GM19467 (cell line): ENCODE measurements around the gene COMMD6.
"Not testable (repeated sequence)": the region's sequence is repeated elsewhere in the genome, so short reads cannot be mapped to it uniquely, and the experiment has no call there.

ENCODE experiments used
- ATAC-seq: cut with Tn5 transposase; IDR thresholded peaks from one replicate; pipeline ENCODE4 v1.9.1; 2021; ENCODE audit warnings: mild to moderate bottlenecking, moderate library complexity; ENCODE audit not compliant: unreplicated experiment

The COMMD6 gene

GRCh38 chr13:75537401-75538365, at the start of gene COMMD6:
COMMD6 (minus strand) TSS chr13:75537841; CDS start chr13:75537805, 36 bp downstream.
- ATAC-seq: peak; percentile 99

DNA sequence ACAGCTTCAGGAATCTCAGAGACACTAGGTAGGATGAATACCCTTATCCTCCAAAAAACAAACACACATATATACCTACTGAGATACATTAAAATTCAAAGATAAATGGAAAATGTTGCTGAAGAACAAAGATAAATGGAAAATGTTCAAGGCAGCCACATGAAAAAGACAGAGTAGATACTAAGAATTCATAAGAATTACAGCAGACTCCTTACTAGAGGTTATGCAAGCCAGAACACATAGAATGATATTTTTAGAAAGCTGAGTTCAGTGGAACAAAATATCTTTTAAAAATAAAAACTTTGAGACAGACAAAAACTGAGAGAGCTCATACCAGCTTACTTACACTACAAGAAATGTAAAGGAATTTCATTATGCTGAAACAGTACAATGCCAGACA, 47.5 kb upstream of the COMMD6 start:
- no peak for ATAC-seq

DNA sequence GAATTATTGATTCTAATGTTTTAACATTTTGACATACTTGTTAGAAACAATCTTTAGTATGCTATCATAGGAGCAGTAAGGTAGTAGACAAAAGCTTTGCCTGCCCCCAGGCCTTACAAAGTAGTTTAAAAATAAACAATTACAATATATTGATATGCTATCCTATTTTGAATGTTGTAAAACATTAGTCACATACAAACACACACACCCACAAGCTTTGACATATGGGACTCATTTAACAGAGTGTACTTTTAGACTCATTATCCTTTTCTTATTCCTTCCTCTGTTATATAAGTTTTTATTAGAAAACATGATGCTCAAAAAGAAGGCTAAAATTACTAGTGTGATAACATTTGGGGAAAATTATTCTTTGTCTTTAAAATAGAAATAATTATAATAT, 45.5 kb upstream of the COMMD6 start:
- ATAC-seq: no peak

- no peak for ATAC-seq
Measured at GRCh38 chr13:75581874-75582640, 44.4 kb upstream of the COMMD6 start.

DNA sequence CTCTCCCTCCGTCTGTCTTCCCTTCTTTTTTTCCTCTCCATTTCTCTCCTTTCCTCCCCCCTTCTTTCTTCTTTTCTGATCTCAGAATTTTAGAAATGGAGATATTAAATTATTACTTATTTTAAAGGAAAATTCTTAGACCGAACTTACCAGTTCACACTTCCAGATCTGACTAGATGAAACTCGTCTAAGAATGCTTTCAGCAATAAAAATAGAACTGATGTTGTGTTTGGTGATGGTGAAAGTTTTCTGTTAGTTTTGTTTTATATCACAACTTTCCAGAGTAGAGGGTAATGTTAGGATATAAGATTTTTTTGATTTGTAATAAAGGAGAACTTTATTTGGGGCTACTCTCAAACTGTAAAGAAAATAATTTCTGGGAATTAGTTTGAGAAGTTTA, 41.9 kb upstream of the COMMD6 start:
- no peak for ATAC-seq

GRCh38 chr13:75569576-75569975, 31.9 kb upstream of the COMMD6 start:
- no peak for ATAC-seq

- ATAC-seq: no peak
Measured at GRCh38 chr13:75566658-75567057, 29.0 kb upstream of the COMMD6 start.

DNA sequence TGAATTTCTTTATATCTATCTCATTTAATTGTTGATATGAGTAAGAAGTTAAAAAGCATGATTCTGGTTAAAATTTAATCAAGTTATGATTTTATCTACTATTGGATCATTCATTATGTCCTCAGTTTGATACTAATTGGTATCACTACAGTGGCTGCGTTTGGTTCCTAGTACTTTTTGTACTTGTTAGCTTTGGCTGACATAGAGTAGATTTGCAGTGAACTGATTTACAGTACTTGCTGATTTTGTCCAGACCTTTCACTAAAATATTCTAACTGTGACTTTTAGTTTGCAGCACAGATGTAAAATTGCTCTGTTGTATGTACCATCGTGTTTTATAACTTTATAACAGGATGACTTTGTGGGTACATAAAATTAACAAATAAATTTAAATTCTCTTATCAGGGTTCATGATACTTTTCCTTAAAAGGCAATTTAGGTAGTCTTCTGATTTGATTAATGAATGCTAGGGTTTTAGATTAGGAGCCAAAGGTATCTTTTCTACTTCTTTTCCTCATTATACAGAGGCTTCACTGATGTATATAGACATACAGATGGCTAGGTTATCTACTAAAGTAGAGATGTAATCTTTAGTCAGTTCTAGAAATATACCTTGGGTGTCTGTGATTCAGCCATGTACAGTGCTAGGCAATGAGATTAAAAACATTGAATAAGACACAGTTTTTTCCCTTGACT, 20.7 kb upstream of the COMMD6 start:
- no peak for ATAC-seq

- no peak for ATAC-seq
Measured at GRCh38 chr13:75556961-75557360, 19.3 kb upstream of the COMMD6 start.

GRCh38 chr13:75555836-75556235, 18.2 kb upstream of the COMMD6 start:
- ATAC-seq: no peak

- ATAC-seq: no peak
Measured at GRCh38 chr13:75554981-75555380, 17.3 kb upstream of the COMMD6 start.

DNA sequence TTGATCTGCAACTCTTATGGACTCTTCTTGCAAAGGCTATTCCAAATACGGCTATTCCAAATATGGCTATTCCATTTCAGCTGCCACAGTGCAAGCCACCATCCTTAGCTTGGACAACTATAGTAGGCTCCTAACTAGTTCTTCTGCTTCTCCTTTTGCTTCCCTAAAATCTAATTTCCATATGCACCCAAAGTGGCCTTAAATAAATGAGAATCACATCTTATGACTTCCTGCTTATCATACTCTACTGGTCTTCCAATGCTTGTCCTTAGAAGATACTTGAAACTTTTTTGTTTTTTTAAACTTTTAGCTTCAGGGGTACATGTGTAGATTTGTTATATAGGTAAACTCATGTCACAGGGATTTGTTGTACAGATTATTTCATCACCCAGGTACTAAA, 16.8 kb upstream of the COMMD6 start:
- ATAC-seq: no peak

DNA sequence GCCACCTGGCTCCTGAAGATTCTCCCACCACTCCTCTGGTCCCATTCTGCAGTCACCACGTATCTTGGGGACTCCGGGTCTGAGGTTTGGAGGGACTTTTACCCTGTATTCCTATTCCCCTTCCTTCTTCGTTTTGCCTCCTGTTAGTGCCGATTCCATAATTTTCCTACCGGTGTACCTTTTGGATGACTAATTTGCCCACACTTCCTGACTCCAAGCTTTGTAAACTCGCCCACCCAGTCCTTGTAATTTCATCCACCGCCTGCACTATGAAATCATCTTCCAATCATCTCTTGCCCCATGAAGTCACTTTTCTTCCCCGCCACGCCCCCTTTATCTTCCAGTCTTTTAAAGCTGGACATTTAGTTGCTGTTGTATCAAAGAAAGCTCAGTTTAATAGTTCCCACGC, 12.5 kb upstream of the COMMD6 start:
- ATAC-seq: peak; percentile 2

GRCh38 chr13:75549262-75550158, 11.9 kb upstream of the COMMD6 start, which contains the start of gene UCHL3:
UCHL3 (plus strand) TSS chr13:75549791; CDS start chr13:75549821, 30 bp downstream.
- peak; percentile 98 for ATAC-seq

GRCh38 chr13:75547917-75548316, 10.3 kb upstream of the COMMD6 start:
- ATAC-seq: no peak

GRCh38 chr13:75545386-75545785, 7.7 kb upstream of the COMMD6 start:
- not testable (repeated sequence) for ATAC-seq

DNA sequence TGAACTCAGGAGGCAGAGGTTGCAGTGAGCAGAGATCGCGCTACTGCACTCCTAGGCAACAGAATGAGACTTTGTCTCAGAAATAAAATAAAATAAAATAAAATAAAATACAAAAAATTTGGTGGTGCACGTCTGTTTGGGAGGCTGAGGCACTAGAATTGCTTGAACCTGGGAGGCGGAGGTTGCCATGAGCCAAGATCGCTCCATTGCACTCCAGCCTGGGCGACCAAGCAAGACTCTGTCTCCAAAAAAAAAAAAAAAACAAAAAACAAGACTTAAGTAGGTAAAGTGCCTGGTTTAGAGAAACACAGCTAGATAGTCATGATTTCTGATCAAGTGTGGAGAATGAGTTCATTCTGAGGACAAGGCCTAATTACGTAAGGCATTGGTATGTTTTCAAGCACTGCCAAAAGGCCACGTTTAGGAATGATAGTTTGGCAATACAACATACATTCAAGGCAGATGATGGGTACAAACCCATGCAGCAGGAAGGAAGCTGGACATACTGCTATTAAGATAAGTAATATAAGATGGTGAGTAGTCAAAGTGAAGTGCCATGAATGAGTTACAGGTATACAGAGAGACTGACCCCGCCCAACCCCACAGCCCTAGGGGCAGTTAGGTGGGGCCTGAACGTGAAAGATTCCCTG, 7.2 kb upstream of the COMMD6 start:
- no peak for ATAC-seq

GRCh38 chr13:75541961-75542360, 4.3 kb upstream of the COMMD6 start:
- no peak for ATAC-seq

GRCh38 chr13:75541287-75541686, 3.6 kb upstream of the COMMD6 start:
- ATAC-seq: no peak

DNA sequence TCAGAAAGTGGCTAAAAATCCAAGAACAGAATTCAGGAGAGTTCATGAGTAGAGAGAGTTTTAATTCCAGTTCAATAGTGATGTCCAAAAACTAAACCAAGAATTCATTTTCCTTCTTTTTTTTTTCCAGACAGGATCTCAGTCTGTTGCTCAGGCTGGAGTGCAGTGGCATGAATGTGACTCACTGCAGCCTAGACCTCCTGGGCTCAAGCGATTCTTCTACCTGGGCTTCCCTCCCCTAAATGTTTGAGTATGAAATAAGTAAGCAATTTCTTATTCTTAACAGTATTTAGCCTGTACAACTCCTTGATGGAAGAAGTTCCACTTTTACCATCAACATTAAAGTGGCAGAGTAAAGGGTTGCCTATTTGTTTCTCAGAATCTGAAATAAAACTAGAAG, 3.8 kb downstream of the COMMD6 start:
- ATAC-seq: no peak
